Measurements from ENCODE around the gene PEBP1. TPM values are rescaled to one million over a fixed set of nuclear protein-coding genes. Genes with fewer than 3 reads are reported as not detected.
"Not testable (repeated sequence)": the region's sequence is repeated elsewhere in the genome, so short reads cannot be mapped to it uniquely, and the experiment has no call there.

The PEBP1 gene
- total RNA-seq, 1 donor from 2014 or later: 124 TPM

DNA sequence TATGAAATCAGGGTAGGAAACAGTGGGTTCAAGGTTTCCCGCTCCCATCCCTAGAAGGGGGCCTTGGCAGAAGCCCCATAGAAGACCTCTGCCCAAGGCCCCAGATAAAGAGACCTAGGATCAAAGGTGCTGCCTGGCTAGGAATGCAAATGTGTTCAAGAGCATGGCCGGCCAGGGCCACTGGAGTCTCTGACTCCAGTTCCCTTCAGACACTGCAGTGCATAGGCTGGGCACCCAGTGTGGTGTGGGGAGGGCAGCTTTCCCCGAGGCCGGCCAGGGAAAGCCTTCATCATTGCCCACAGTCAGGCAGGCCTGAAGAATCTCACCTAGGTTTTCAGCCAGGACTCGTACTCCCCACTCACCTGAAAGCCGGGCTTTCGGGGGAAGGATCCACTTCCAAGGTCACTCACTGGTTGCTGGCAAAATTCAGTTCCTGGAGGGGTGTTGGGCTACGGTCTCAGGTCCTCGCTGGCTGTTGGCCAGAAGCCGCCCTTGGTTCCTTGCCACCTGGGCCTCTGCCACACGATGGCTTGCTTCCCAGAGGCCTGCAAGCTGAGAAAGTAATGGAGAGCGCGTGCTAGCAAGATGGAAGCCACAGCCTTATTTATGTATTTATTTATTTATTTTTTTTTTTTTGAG, 9.7 kb upstream of the PEBP1 start:
- H3K4me3 ChIP-seq (ENCODE audit: low read length in 3 of 3): no peak overlapping the region
- H3K36me3 ChIP-seq (ENCODE audit: control insufficient read depth in 3 of 3, insufficient read depth in 3 of 3, low read length in 3 of 3): peaks cover 0 to 2% (median 0%) of the 10 kb centered on the region in 3 donors
- H3K9me3 ChIP-seq (ENCODE audit: control insufficient read depth in 3 of 3, low read length in 3 of 3): no peaks in the 10 kb centered on the region
- H3K27me3 ChIP-seq (ENCODE audit: control insufficient read depth in 3 of 3, insufficient read depth in 3 of 3, low read length in 3 of 3): no peaks in the 10 kb centered on the region
- H3K4me1 ChIP-seq (ENCODE audit: control insufficient read depth in 3 of 3, insufficient read depth in 3 of 3, low read length in 3 of 3): no peaks in the 10 kb centered on the region
- H3K27ac ChIP-seq (ENCODE audit: low read depth, low read length): no peak overlapping the region
- H3K9ac ChIP-seq (ENCODE audit: low read depth in 1 of 3, low read length in 3 of 3): no peak overlapping the region

DNA sequence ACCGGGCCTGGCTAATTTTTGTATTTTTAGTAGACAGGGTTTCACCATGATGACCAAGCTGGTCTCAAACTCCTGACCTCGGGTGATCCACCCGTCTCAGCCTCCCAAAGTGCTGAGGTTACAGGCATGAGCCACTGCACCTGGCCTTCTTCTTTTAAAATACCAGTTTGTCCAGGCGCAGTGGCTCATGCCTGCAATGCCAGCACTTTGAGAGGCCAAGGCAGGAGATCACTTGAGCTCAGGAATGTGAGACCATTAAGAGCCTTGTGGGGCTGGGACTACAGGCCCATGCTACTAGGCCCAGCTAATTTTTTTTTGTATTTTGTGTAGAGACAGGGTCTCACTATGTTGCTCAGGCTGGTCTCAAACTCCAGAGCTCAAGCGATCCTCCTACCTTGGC, 8.1 kb upstream of the PEBP1 start:
- H3K9ac ChIP-seq (ENCODE audit: low read depth in 1 of 3, low read length in 3 of 3): no peak overlapping the region
- no peak overlapping the region for H3K27ac ChIP-seq (ENCODE audit: low read depth, low read length)
- peaks cover 3 to 10% (median 7%) of the 10 kb centered on the region in 3 donors for H3K4me1 ChIP-seq (ENCODE audit: control insufficient read depth in 3 of 3, insufficient read depth in 3 of 3, low read length in 3 of 3)
- H3K4me3 ChIP-seq (ENCODE audit: low read length in 3 of 3): no peak overlapping the region
- H3K36me3 ChIP-seq (ENCODE audit: control insufficient read depth in 3 of 3, insufficient read depth in 3 of 3, low read length in 3 of 3): peaks cover 0 to 2% (median 0%) of the 10 kb centered on the region in 3 donors
- H3K27me3 ChIP-seq (ENCODE audit: control insufficient read depth in 3 of 3, insufficient read depth in 3 of 3, low read length in 3 of 3): no peaks in the 10 kb centered on the region
- H3K9me3 ChIP-seq (ENCODE audit: control insufficient read depth in 3 of 3, low read length in 3 of 3): no peaks in the 10 kb centered on the region

DNA sequence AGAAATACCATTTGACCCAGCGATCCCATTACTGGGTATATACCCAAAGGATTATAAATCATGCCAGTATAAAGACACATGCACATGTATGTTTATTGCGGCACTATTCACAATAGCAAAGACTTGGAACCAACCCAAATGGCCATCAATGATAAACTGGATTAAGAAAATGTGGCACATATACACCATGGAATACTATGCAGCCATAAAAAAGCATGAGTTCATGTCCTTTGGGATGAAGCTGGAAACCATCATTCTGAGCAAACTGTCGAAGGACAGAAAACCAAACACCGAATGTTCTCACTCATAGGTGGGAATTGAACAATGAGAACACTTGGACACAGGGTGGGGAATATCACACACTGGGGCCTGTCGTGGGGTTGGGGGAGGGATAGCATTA, 6.5 kb upstream of the PEBP1 start:
- H3K9me3 ChIP-seq (ENCODE audit: control insufficient read depth in 3 of 3, low read length in 3 of 3): not testable (repeated sequence)

GRCh38 chr12:118136559-118137003, 657 bp downstream of the PEBP1 start:
- H3K4me3 ChIP-seq (ENCODE audit: low read length in 3 of 3): peak overlapping the region; percentile 85 to 93 (median 88)
- no peaks in the 10 kb centered on the region for H3K9me3 ChIP-seq (ENCODE audit: control insufficient read depth in 3 of 3, low read length in 3 of 3)
- peaks cover 16 to 39% (median 25%) of the 10 kb centered on the region in 3 donors for H3K4me1 ChIP-seq (ENCODE audit: control insufficient read depth in 3 of 3, insufficient read depth in 3 of 3, low read length in 3 of 3)
- H3K27me3 ChIP-seq (ENCODE audit: control insufficient read depth in 3 of 3, insufficient read depth in 3 of 3, low read length in 3 of 3): no peaks in the 10 kb centered on the region
- H3K9ac ChIP-seq (ENCODE audit: low read depth in 1 of 3, low read length in 3 of 3): peak overlapping the region; percentile 94 to 98 (median 94)
- H3K27ac ChIP-seq (ENCODE audit: low read depth, low read length): peak overlapping the region; percentile 89
- peaks cover 18 to 25% (median 21%) of the 10 kb centered on the region in 3 donors for H3K36me3 ChIP-seq (ENCODE audit: control insufficient read depth in 3 of 3, insufficient read depth in 3 of 3, low read length in 3 of 3)

More for the DNA sequence above, 6.5 kb upstream of the PEBP1 start:
- not testable (repeated sequence) for H3K4me3 ChIP-seq (ENCODE audit: low read length in 3 of 3); H3K9ac ChIP-seq (ENCODE audit: low read depth in 1 of 3, low read length in 3 of 3); H3K36me3 ChIP-seq (ENCODE audit: control insufficient read depth in 3 of 3, insufficient read depth in 3 of 3, low read length in 3 of 3); H3K27me3 ChIP-seq (ENCODE audit: control insufficient read depth in 3 of 3, insufficient read depth in 3 of 3, low read length in 3 of 3); H3K27ac ChIP-seq (ENCODE audit: low read depth, low read length)
- peaks cover 3 to 10% (median 7%) of the 10 kb centered on the region in 3 donors for H3K4me1 ChIP-seq (ENCODE audit: control insufficient read depth in 3 of 3, insufficient read depth in 3 of 3, low read length in 3 of 3)

DNA sequence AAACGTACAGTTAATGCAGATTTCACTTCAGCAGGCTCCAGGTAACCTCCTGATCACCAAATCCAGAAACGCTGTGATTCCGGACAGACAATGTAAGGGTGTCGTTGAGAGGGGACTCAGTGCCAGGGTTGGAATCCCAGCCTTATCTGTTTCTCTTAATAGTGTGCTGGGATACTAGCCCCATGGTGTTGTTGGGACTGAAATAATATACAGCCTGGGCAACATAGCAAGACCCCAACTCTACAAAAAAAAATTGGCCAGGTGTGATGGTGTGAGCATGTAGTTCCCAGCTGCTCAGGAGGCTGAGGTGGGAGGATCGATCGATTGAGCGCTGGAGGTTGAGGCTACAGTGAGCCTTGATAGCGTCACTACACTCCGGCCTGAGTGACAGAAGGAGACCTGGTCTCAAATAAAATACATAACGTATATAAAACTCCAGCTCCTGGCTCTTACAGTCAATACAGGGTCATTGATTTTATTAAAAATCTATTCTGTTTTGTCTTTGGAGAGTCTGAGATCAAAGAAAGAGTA, 1.3 kb downstream of the PEBP1 start:
- Histone ChIP-seq H3K4me1 (ENCODE audit: control insufficient read depth in 3 of 3, insufficient read depth in 3 of 3, low read length in 3 of 3) (peaks cover 13 to 33% (median 20%) of the 10 kb centered on the region in 3 donors), H3K27ac (ENCODE audit: low read depth, low read length) (peak overlapping the region; percentile 89), H3K9me3 (ENCODE audit: control insufficient read depth in 3 of 3, low read length in 3 of 3) (no peaks in the 10 kb centered on the region), H3K27me3 (ENCODE audit: control insufficient read depth in 3 of 3, insufficient read depth in 3 of 3, low read length in 3 of 3) (no peaks in the 10 kb centered on the region), H3K36me3 (ENCODE audit: control insufficient read depth in 3 of 3, insufficient read depth in 3 of 3, low read length in 3 of 3) (peaks cover 20 to 29% (median 25%) of the 10 kb centered on the region in 3 donors), H3K9ac (ENCODE audit: low read depth in 1 of 3, low read length in 3 of 3) (peak overlapping the region; percentile 94 to 98 (median 94)), H3K4me3 (ENCODE audit: low read length in 3 of 3) (peak overlapping the region; percentile 85 to 93 (median 88))

- peaks cover 43 to 52% (median 44%) of the 10 kb centered on the region in 3 donors for H3K36me3 ChIP-seq (ENCODE audit: control insufficient read depth in 3 of 3, insufficient read depth in 3 of 3, low read length in 3 of 3)
- no peaks in the 10 kb centered on the region for H3K9me3 ChIP-seq (ENCODE audit: control insufficient read depth in 3 of 3, low read length in 3 of 3)
- H3K4me3 ChIP-seq (ENCODE audit: low read length in 3 of 3): no peak overlapping the region
- no peak overlapping the region for H3K27ac ChIP-seq (ENCODE audit: low read depth, low read length)
- no peak overlapping the region for H3K9ac ChIP-seq (ENCODE audit: low read depth in 1 of 3, low read length in 3 of 3)
- peaks cover 13 to 22% (median 17%) of the 10 kb centered on the region in 3 donors for H3K4me1 ChIP-seq (ENCODE audit: control insufficient read depth in 3 of 3, insufficient read depth in 3 of 3, low read length in 3 of 3)
- H3K27me3 ChIP-seq (ENCODE audit: control insufficient read depth in 3 of 3, insufficient read depth in 3 of 3, low read length in 3 of 3): no peaks in the 10 kb centered on the region
Measured at GRCh38 chr12:118140825-118141224, 4.9 kb downstream of the PEBP1 start.

DNA sequence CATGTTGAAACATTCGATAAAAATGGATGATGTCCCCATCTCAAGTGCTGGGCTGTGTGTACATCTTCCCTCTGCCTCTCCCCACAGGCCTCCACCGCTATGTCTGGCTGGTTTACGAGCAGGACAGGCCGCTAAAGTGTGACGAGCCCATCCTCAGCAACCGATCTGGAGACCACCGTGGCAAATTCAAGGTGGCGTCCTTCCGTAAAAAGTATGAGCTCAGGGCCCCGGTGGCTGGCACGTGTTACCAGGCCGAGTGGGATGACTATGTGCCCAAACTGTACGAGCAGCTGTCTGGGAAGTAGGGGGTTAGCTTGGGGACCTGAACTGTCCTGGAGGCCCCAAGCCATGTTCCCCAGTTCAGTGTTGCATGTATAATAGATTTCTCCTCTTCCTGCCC, 8.6 kb downstream of the PEBP1 start:
- Histone ChIP-seq H3K36me3 (ENCODE audit: control insufficient read depth in 3 of 3, insufficient read depth in 3 of 3, low read length in 3 of 3) (peaks cover 39 to 57% (median 47%) of the 10 kb centered on the region in 3 donors), H3K27ac (ENCODE audit: low read depth, low read length) (no peak overlapping the region), H3K9ac (ENCODE audit: low read depth in 1 of 3, low read length in 3 of 3) (no peak overlapping the region), H3K4me1 (ENCODE audit: control insufficient read depth in 3 of 3, insufficient read depth in 3 of 3, low read length in 3 of 3) (peaks cover 2 to 5% (median 5%) of the 10 kb centered on the region in 3 donors), H3K9me3 (ENCODE audit: control insufficient read depth in 3 of 3, low read length in 3 of 3) (no peaks in the 10 kb centered on the region), H3K4me3 (ENCODE audit: low read length in 3 of 3) (no peak overlapping the region), H3K27me3 (ENCODE audit: control insufficient read depth in 3 of 3, insufficient read depth in 3 of 3, low read length in 3 of 3) (no peaks in the 10 kb centered on the region)

- Histone ChIP-seq H3K36me3 (ENCODE audit: control insufficient read depth in 3 of 3, insufficient read depth in 3 of 3, low read length in 3 of 3) (peaks cover 35 to 53% (median 46%) of the 10 kb centered on the region in 3 donors), H3K27me3 (ENCODE audit: control insufficient read depth in 3 of 3, insufficient read depth in 3 of 3, low read length in 3 of 3) (no peaks in the 10 kb centered on the region), H3K27ac (ENCODE audit: low read depth, low read length) (no peak overlapping the region), H3K9ac (ENCODE audit: low read depth in 1 of 3, low read length in 3 of 3) (no peak overlapping the region), H3K4me3 (ENCODE audit: low read length in 3 of 3) (no peak overlapping the region), H3K4me1 (ENCODE audit: control insufficient read depth in 3 of 3, insufficient read depth in 3 of 3, low read length in 3 of 3) (peaks cover 0 to 3% (median 2%) of the 10 kb centered on the region in 3 donors), H3K9me3 (ENCODE audit: control insufficient read depth in 3 of 3, low read length in 3 of 3) (no peaks in the 10 kb centered on the region)
Measured at GRCh38 chr12:118145113-118145797, 9.3 kb downstream of the PEBP1 start.

DNA sequence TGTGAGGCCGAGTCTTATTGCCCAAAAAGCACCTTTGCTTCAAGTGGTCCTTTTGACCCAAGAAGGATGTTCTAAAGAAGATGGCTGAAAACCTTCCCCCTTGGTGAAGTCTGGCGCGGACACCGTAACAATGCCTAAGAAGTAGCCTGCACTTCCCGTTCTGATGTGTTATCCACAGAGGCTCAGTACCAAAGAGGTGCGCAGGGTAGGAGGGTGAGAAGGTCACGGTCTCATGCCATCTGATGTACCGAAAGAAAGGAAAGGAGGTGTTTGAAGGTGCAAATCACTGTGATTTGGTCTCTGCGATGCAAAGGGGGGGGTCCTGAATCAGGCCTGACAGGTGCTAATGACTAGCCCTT, 9.9 kb downstream of the PEBP1 start:
- Histone ChIP-seq H3K27me3 (ENCODE audit: control insufficient read depth in 3 of 3, insufficient read depth in 3 of 3, low read length in 3 of 3) (no peaks in the 10 kb centered on the region), H3K4me3 (ENCODE audit: low read length in 3 of 3) (no peak overlapping the region), H3K9me3 (ENCODE audit: control insufficient read depth in 3 of 3, low read length in 3 of 3) (no peaks in the 10 kb centered on the region), H3K9ac (ENCODE audit: low read depth in 1 of 3, low read length in 3 of 3) (no peak overlapping the region), H3K27ac (ENCODE audit: low read depth, low read length) (no peak overlapping the region), H3K4me1 (ENCODE audit: control insufficient read depth in 3 of 3, insufficient read depth in 3 of 3, low read length in 3 of 3) (peaks cover 0 to 3% (median 2%) of the 10 kb centered on the region in 3 donors), H3K36me3 (ENCODE audit: control insufficient read depth in 3 of 3, insufficient read depth in 3 of 3, low read length in 3 of 3) (peaks cover 32 to 49% (median 40%) of the 10 kb centered on the region in 3 donors)

GRCh38 chr12:118148287-118148686, 12.4 kb downstream of the PEBP1 start:
- Histone ChIP-seq H3K27me3 (ENCODE audit: control insufficient read depth in 3 of 3, insufficient read depth in 3 of 3, low read length in 3 of 3) (no peaks in the 10 kb centered on the region), H3K4me3 (ENCODE audit: low read length in 3 of 3) (no peak overlapping the region), H3K4me1 (ENCODE audit: control insufficient read depth in 3 of 3, insufficient read depth in 3 of 3, low read length in 3 of 3) (peaks cover 0 to 3% (median 2%) of the 10 kb centered on the region in 3 donors), H3K36me3 (ENCODE audit: control insufficient read depth in 3 of 3, insufficient read depth in 3 of 3, low read length in 3 of 3) (peaks cover 30 to 46% (median 43%) of the 10 kb centered on the region in 3 donors), H3K9ac (ENCODE audit: low read depth in 1 of 3, low read length in 3 of 3) (no peak overlapping the region), H3K27ac (ENCODE audit: low read depth, low read length) (no peak overlapping the region), H3K9me3 (ENCODE audit: control insufficient read depth in 3 of 3, low read length in 3 of 3) (no peaks in the 10 kb centered on the region)
